SU-DHL-6 (cell line): Measurements from ENCODE around the gene XRCC4.

Source experiments
- H2AFZ ChIP-seq: fragments of 200-600 bp; sonication (generic); 2 replicates; pipeline ENCODE4 v1.6.1; 2014; ENCODE audit warnings: low read depth, mild to moderate bottlenecking, moderate library complexity, mixed read lengths, antibody characterized with exemption, low read length; ENCODE audit not compliant: severe bottlenecking
- H3F3A ChIP-seq: fragments of 200-600 bp; shearing (Covaris generic); 2 replicates; pipeline ENCODE4 v1.6.0; 2016; ENCODE audit warnings: antibody characterized with exemption, mild to moderate bottlenecking; ENCODE audit not compliant: insufficient read depth
- H3K27ac ChIP-seq: fragments of 200-600 bp; sonication (generic); 2 replicates; pipeline ENCODE4 v1.5.1; 2016; ENCODE audit warnings: low read depth, mild to moderate bottlenecking, low read length, moderate library complexity, mixed read lengths
- H3K27me3 ChIP-seq: fragments of 200-600 bp; sonication (generic), shearing (Covaris generic); 2 replicates; pipeline ENCODE4 v1.6.0; 2014; ENCODE audit warnings: mild to moderate bottlenecking, low read length
- H3K36me3 ChIP-seq: fragments of 200-600 bp; sonication (generic); 2 replicates; pipeline ENCODE4 v1.6.1; 2014; ENCODE audit warnings: mild to moderate bottlenecking, low read length, mixed read lengths
- H3K4me2 ChIP-seq: fragments of 300-600, 200-600 bp; shearing (Covaris generic), sonication (generic); 2 replicates; pipeline ENCODE4 v1.6.0; 2014; ENCODE audit warnings: low read length, low read depth, mild to moderate bottlenecking; ENCODE audit not compliant: poor library complexity, severe bottlenecking
- H3K4me3 ChIP-seq: fragments of 200-600 bp; sonication (generic); 2 replicates; pipeline ENCODE4 v1.5.1; 2014; ENCODE audit warnings: antibody characterized with exemption, low read length, mild to moderate bottlenecking, mixed read lengths; ENCODE audit not compliant: insufficient read depth, poor library complexity, severe bottlenecking
- H3K79me2 ChIP-seq: fragments of 200-600 bp; sonication (generic); 2 replicates; pipeline ENCODE4 v1.6.1; 2014; ENCODE audit warnings: mild to moderate bottlenecking, low read length, moderate library complexity; ENCODE audit not compliant: insufficient read depth
- H3K9ac ChIP-seq: fragments of 200-600 bp; sonication (generic); 2 replicates; pipeline ENCODE4 v1.7.0; 2014; ENCODE audit warnings: mild to moderate bottlenecking, low read length
- H3K9me2 ChIP-seq: fragments of 200-600 bp; sonication (generic); replicated peaks from 2 replicates; pipeline ENCODE4 v1.6.1; 2014; ENCODE audit warnings: low read length; ENCODE audit not compliant: insufficient read depth
- H3K9me3 ChIP-seq: fragments of 200-600 bp; sonication (generic); 2 replicates; pipeline ENCODE4 v1.6.1; 2014; ENCODE audit warnings: low read length, mixed read lengths; ENCODE audit not compliant: insufficient read depth
- H4K20me1 ChIP-seq: fragments of 200-600 bp; sonication (generic); 2 replicates; pipeline ENCODE4 v1.6.1; 2014; ENCODE audit warnings: low read depth, mild to moderate bottlenecking, antibody characterized with exemption, low read length, moderate library complexity, mixed read lengths
- CTCF ChIP-seq: fragments of 200-600 bp; sonication (generic); IDR thresholded peaks from one replicate; pipeline ENCODE4 v1.5.1; 2017; ENCODE audit warnings: antibody characterized with exemption, mild to moderate bottlenecking, low read length, moderate library complexity; ENCODE audit not compliant: insufficient read depth, poor library complexity, severe bottlenecking
- EZH2phosphoT487 ChIP-seq: fragments of 200-600 bp; sonication (generic), shearing (Covaris generic); conservative IDR thresholded peaks from 2 replicates; pipeline ENCODE4 v1.6.1; 2018; ENCODE audit warnings: mild to moderate bottlenecking, antibody characterized with exemption, low read length, moderate library complexity, mixed read lengths

XRCC4 gene

GRCh38 chr5:83049370-83049885 is 27.9 kb upstream of the XRCC4 start:
- H4K20me1 ChIP-seq = no peaks in the 10 kb centered on the region
- H3K9me2 ChIP-seq = no peaks in the 10 kb centered on the region
- no peaks in the 10 kb centered on the region for H3F3A ChIP-seq
- H2AFZ ChIP-seq = no peak overlapping the region
- no peaks in the 10 kb centered on the region for H3K9me3 ChIP-seq
- H3K27me3 ChIP-seq = no peaks in the 10 kb centered on the region
- no peak overlapping the region for H3K9ac ChIP-seq
- no peak overlapping the region for H3K27ac ChIP-seq
- no peak for TF ChIP-seq CTCF
- no peak for TF ChIP-seq EZH2phosphoT487
- no peak overlapping the region for H3K4me3 ChIP-seq
- peaks cover 3% of the 10 kb centered on the region; the same call in 1 of the 2 replicates for H3K36me3 ChIP-seq
- no peak overlapping the region for H3K4me2 ChIP-seq
- H3K79me2 ChIP-seq = no peaks in the 10 kb centered on the region

GRCh38 chr5:83050723-83051340 is 26.5 kb upstream of the XRCC4 start:
- H3K4me3 ChIP-seq = no peak overlapping the region
- TF ChIP-seq EZH2phosphoT487 = no peak
- TF ChIP-seq CTCF = no peak
- H3K4me2 ChIP-seq = no peak overlapping the region
- no peak overlapping the region for H3K9ac ChIP-seq
- H3K36me3 ChIP-seq = peaks cover 10% of the 10 kb centered on the region; the same call in 1 of the 2 replicates
- H3F3A ChIP-seq = no peaks in the 10 kb centered on the region
- no peak overlapping the region for H3K27ac ChIP-seq
- no peak overlapping the region for H2AFZ ChIP-seq
- H3K27me3 ChIP-seq = no peaks in the 10 kb centered on the region
- peaks cover 3% of the 10 kb centered on the region; the same call in 1 of the 2 replicates for H3K79me2 ChIP-seq
- H4K20me1 ChIP-seq = no peaks in the 10 kb centered on the region
- H3K9me2 ChIP-seq = no peaks in the 10 kb centered on the region
- H3K9me3 ChIP-seq = no peaks in the 10 kb centered on the region

GRCh38 chr5:83055166-83055565 is 22.2 kb upstream of the XRCC4 start:
- Histone ChIP-seq H3K9me2 (no peaks in the 10 kb centered on the region), H3K4me3 (no peak overlapping the region), H3F3A (no peaks in the 10 kb centered on the region), H3K9ac (no peak overlapping the region), H3K9me3 (no peaks in the 10 kb centered on the region), H3K36me3 (peaks cover 21% of the 10 kb centered on the region; the same call in 1 of the 2 replicates), H3K79me2 (peaks cover 8% of the 10 kb centered on the region; the same call in 1 of the 2 replicates), H3K4me2 (no peak overlapping the region), H3K27ac (no peak overlapping the region), H2AFZ (no peak overlapping the region), H3K27me3 (no peaks in the 10 kb centered on the region), H4K20me1 (no peaks in the 10 kb centered on the region)
- no peak for TF ChIP-seq CTCF
- no peak for TF ChIP-seq EZH2phosphoT487
